Liver (tissue), 9 donors: ENCODE measurements around the gene TNFRSF13B. TPM values are rescaled to one million over a fixed set of nuclear protein-coding genes. Genes with fewer than 3 reads are reported as not detected.

Source experiments
- DNase-seq: peaks from one replicate; pipeline ENCODE4 v3.0.0-alpha.2; 2017; ENCODE audit warnings: low spot score
- H3K27ac ChIP-seq, 2 donors: one replicate each; pipeline ENCODE4 v1.7.0; 2013; ENCODE audit warnings: inconsistent platforms in 2 of 2, low read length in 2 of 2, control low read depth in 1 of 2, low read depth in 1 of 2, mild to moderate bottlenecking in 1 of 2
- H3K27me3 ChIP-seq, 4 donors: one replicate each; pipeline versions ENCODE4 v1.6.1 to v1.7.0; 2013; ENCODE audit warnings: low read length in 3 of 4, inconsistent platforms in 1 of 4, mild to moderate bottlenecking in 1 of 4, moderate library complexity in 1 of 4; ENCODE audit not compliant: control insufficient read depth in 4 of 4, insufficient read depth in 4 of 4
- H3K36me3 ChIP-seq, 4 donors: one replicate each; pipeline versions ENCODE4 v1.6.1 to v1.7.0; 2013; ENCODE audit warnings: low read length in 3 of 4, mild to moderate bottlenecking in 3 of 4, low read depth in 1 of 4, moderate library complexity in 1 of 4; ENCODE audit not compliant: control insufficient read depth in 4 of 4, insufficient read depth in 3 of 4
- H3K4me1 ChIP-seq, 4 donors: one replicate each; pipeline versions ENCODE4 v1.6.1 to v1.7.0; 2013; ENCODE audit warnings: low read length in 3 of 4, mild to moderate bottlenecking in 3 of 4, moderate library complexity in 1 of 4; ENCODE audit not compliant: control insufficient read depth in 4 of 4, insufficient read depth in 4 of 4
- H3K4me3 ChIP-seq, 3 donors: one replicate each; pipeline versions ENCODE4 v1.6.1 to v1.7.0; 2013; ENCODE audit warnings: low read length in 3 of 3, control low read depth in 1 of 3, low read depth in 1 of 3, mild to moderate bottlenecking in 1 of 3
- H3K9ac ChIP-seq, 2 donors: one replicate each; pipeline ENCODE4 v1.7.0; 2013; ENCODE audit warnings: low read length in 2 of 2, mild to moderate bottlenecking in 2 of 2, moderate library complexity in 2 of 2, control low read depth in 1 of 2, low read depth in 1 of 2
- H3K9me3 ChIP-seq, 4 donors: one replicate each; pipeline versions ENCODE4 v1.6.1 to v1.7.0; 2013; ENCODE audit warnings: low read length in 3 of 4; ENCODE audit not compliant: control insufficient read depth in 4 of 4
- EGR1 ChIP-seq, 2 donors: IDR thresholded peaks; 2 replicates each; pipeline ENCODE4 v1.6.1; 2016 to 2018; ENCODE audit warnings: antibody characterized with exemption in 2 of 2, low read depth in 2 of 2
- FOXA1 ChIP-seq: IDR thresholded peaks from 2 replicates; pipeline ENCODE4 v1.6.1; 2016; ENCODE audit warnings: antibody characterized with exemption
- FOXA2 ChIP-seq: IDR thresholded peaks from 2 replicates; pipeline ENCODE4 v1.6.1; 2016; ENCODE audit warnings: antibody characterized with exemption
- GABPA ChIP-seq, 2 donors: IDR thresholded peaks in 1 of 2; conservative IDR thresholded peaks in 1 of 2; 2 replicates each; pipeline ENCODE4 v1.6.1; 2016; ENCODE audit warnings: antibody characterized with exemption in 2 of 2, mild to moderate bottlenecking in 1 of 2, moderate library complexity in 1 of 2
- HNF4G ChIP-seq: IDR thresholded peaks from 2 replicates; pipeline ENCODE4 v1.6.1; 2016; ENCODE audit warnings: antibody characterized with exemption
- JUND ChIP-seq, 2 donors: IDR thresholded peaks; 2 replicates each; pipeline ENCODE4 v1.6.1; 2016; ENCODE audit warnings: antibody characterized with exemption in 2 of 2
- NR2F2 ChIP-seq: IDR thresholded peaks from 2 replicates; pipeline ENCODE4 v1.6.1; 2016; ENCODE audit warnings: antibody characterized with exemption
- RAD21 ChIP-seq, 2 donors: IDR thresholded peaks; 2 replicates each; pipeline ENCODE4 v1.6.1; 2016; ENCODE audit warnings: antibody characterized with exemption in 2 of 2, mild to moderate bottlenecking in 2 of 2
- RXRA ChIP-seq, 2 donors: IDR thresholded peaks; 2 replicates each; pipeline ENCODE4 v1.6.1; 2017 to 2018; ENCODE audit warnings: antibody characterized with exemption in 2 of 2, mild to moderate bottlenecking in 1 of 2
- SP1 ChIP-seq: IDR thresholded peaks from 2 replicates; pipeline ENCODE4 v1.6.1; 2018; ENCODE audit warnings: antibody characterized with exemption, mild to moderate bottlenecking
- TAF1 ChIP-seq: conservative IDR thresholded peaks from 2 replicates; pipeline ENCODE4 v1.6.1; 2016; ENCODE audit warnings: antibody characterized with exemption, mild to moderate bottlenecking
- YY1 ChIP-seq: IDR thresholded peaks from 2 replicates; pipeline ENCODE4 v1.6.1; 2016; ENCODE audit warnings: antibody characterized with exemption, mild to moderate bottlenecking
- WGBS: extraction: QIAGEN DNeasy Blood & Tissue Kit; methylation state at CpG from one replicate; pipeline ENCODE4 v1.1.7; 2013; 5-methylcytosine and 5-hydroxymethylcytosine counted together
- polyA plus RNA-seq, 2 donors: library from polyadenylated mRNA; stranded (reverse) in 1 of 2; unstranded in 1 of 2; fragments of 200-250 nt in 1 of 2; fragments of >200 nt in 1 of 2; fragmentation: Nextera tagmentation in 1 of 2; extraction: Ambion mirVana in 1 of 2; gene quantifications; one replicate each; pipeline versions ENCODE4 v1.2.1 to v1.2.3, GENCODE V29; 2013 to 2015
- total RNA-seq, 2 donors: library from RNA; depleted of rRNA; stranded (reverse); fragments of >200 nt; gene quantifications; one replicate each; pipeline ENCODE4 v1.2.3, GENCODE V29; 2014
- TF ChIP-seq, protein P1 (sequence below): IDR thresholded peaks from 2 replicates; pipeline ENCODE4 v1.6.1; 2016; ENCODE audit warnings: antibody characterized with exemption
- TF ChIP-seq, protein P2 (sequence below): IDR thresholded peaks from 2 replicates; pipeline ENCODE4 v1.6.1; 2016; ENCODE audit warnings: antibody characterized with exemption
- TF ChIP-seq, protein P3 (sequence below): fragments of 150-350 bp; IDR thresholded peaks from 2 replicates; pipeline ENCODE4 v1.5.1; 2017; ENCODE audit warnings: improper control_type of control experiment, low read depth, low read length; ENCODE audit not compliant: missing input control
- donor health status: healthy.
- donor health status: healthy.
- donor health status: healthy.
- donor health status: healthy.
- donor health status: healthy.

The TNFRSF13B gene
- total and polyA plus RNA-seq, 4 donors, result 0.17 to 0.26 TPM; not detected in 2

DNA sequence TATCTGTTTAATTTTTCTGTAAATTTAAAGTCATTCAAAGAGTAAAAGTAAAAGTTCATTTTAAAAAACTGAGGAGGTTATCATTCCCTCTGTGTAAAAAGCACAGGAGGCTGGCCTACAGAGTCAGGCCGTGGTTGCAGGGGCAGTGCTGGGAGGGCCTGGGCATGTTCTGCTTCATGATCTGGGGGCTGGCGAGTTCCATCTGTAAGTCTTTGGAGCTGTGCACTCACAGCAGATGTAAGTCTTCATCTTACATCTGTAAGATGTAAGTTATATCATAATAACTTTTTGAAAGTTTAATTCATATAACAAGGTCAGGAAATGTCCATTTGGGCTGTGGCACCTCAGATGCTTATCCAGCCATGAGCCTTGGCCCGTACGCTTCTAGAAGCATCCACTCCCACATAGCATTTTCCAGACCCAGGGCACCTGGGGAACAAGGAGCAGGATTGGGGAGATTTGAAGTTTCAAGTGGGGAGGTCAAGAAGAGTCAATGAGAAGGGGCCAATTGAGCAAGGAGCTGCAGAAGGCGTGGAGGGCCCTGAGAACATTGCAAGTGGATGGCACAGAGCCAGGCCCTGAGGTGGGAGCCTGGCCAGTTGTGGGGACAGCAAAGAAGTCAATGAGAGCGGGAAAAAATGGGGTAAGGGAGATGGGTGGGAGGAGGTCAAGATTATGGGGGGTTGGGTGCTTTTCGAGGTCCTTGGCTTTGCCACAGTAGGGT, 54.1 kb downstream of the TNFRSF13B start:
- TF ChIP-seq RAD21 (IDR thresholded peaks at IDR 0.05) (no peak), HNF4G (no peak), JUND (IDR thresholded peaks at IDR 0.05) (no peak), FOXA2 (no peak)
- TF ChIP-seq, protein P1, sequence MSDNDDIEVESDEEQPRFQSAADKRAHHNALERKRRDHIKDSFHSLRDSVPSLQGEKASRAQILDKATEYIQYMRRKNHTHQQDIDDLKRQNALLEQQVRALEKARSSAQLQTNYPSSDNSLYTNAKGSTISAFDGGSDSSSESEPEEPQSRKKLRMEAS, result no peak
- no peak overlapping the region for H3K9ac ChIP-seq
- no peaks in the 10 kb centered on the region for H3K9me3 ChIP-seq
- no peak overlapping the region for H3K4me3 ChIP-seq
- H3K36me3 ChIP-seq, result no peaks in the 10 kb centered on the region
- 92% methylated on average over 7 of the region's 7 CpGs for WGBS
- H3K4me1 ChIP-seq, result peaks cover 0 to 1% (median 0%) of the 10 kb centered on the region in 4 donors
- H3K27ac ChIP-seq, result no peak overlapping the region
- DNase-seq, result no peak
- H3K27me3 ChIP-seq, result no peaks in the 10 kb centered on the region

DNA sequence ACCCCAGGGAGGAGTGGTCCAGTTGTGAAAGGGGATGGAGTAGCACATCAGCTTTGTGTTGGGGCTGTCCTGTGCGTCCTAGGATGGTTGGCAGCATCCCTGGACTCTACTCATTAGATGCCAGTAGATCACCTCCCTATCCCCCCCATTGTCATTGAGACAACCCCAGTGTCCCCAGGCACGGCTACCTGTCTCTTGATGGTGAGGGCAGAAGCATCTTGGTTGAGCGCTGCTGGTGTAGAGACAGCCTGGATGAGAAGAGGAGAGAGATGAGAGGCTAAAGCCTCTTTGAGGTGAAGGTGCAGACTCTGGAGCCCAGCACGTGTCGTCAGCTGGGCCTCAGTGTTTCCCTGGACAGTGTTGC, 55.4 kb downstream of the TNFRSF13B start:
- no peaks in the 10 kb centered on the region for H3K36me3 ChIP-seq
- WGBS, result 94% methylated on average over 5 of the region's 5 CpGs
- no peak overlapping the region for H3K27ac ChIP-seq
- no peaks in the 10 kb centered on the region for H3K9me3 ChIP-seq
- no peaks in the 10 kb centered on the region for H3K4me1 ChIP-seq
- no peak for DNase-seq
- no peak for TF ChIP-seq YY1
- no peak for TF ChIP-seq JUND (IDR thresholded peaks at IDR 0.05)
- TF ChIP-seq TAF1, result no peak
- TF ChIP-seq EGR1 (IDR thresholded peaks at IDR 0.05; ENCODE audit: low read depth in 2 of 2), result no peak
- TF ChIP-seq FOXA2, result no peak
- TF ChIP-seq, protein P1, result no peak
- no peak for TF ChIP-seq SP1
- TF ChIP-seq RAD21 (IDR thresholded peaks at IDR 0.05), result no peak
- no peak for TF ChIP-seq RXRA (IDR thresholded peaks at IDR 0.05)
- TF ChIP-seq FOXA1, result no peak
- TF ChIP-seq, protein P2, sequence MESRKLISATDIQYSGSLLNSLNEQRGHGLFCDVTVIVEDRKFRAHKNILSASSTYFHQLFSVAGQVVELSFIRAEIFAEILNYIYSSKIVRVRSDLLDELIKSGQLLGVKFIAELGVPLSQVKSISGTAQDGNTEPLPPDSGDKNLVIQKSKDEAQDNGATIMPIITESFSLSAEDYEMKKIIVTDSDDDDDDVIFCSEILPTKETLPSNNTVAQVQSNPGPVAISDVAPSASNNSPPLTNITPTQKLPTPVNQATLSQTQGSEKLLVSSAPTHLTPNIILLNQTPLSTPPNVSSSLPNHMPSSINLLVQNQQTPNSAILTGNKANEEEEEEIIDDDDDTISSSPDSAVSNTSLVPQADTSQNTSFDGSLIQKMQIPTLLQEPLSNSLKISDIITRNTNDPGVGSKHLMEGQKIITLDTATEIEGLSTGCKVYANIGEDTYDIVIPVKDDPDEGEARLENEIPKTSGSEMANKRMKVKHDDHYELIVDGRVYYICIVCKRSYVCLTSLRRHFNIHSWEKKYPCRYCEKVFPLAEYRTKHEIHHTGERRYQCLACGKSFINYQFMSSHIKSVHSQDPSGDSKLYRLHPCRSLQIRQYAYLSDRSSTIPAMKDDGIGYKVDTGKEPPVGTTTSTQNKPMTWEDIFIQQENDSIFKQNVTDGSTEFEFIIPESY, result no peak
- TF ChIP-seq GABPA (IDR thresholded peaks at IDR 0.05 in 1 of 2, conservative IDR thresholded peaks at IDR 0.05 in 1 of 2), result no peak
- TF ChIP-seq, protein P3, sequence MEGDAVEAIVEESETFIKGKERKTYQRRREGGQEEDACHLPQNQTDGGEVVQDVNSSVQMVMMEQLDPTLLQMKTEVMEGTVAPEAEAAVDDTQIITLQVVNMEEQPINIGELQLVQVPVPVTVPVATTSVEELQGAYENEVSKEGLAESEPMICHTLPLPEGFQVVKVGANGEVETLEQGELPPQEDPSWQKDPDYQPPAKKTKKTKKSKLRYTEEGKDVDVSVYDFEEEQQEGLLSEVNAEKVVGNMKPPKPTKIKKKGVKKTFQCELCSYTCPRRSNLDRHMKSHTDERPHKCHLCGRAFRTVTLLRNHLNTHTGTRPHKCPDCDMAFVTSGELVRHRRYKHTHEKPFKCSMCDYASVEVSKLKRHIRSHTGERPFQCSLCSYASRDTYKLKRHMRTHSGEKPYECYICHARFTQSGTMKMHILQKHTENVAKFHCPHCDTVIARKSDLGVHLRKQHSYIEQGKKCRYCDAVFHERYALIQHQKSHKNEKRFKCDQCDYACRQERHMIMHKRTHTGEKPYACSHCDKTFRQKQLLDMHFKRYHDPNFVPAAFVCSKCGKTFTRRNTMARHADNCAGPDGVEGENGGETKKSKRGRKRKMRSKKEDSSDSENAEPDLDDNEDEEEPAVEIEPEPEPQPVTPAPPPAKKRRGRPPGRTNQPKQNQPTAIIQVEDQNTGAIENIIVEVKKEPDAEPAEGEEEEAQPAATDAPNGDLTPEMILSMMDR, result no peak
- TF ChIP-seq NR2F2, result no peak
- no peak overlapping the region for H3K4me3 ChIP-seq
- H3K9ac ChIP-seq, result no peak overlapping the region
- H3K27me3 ChIP-seq, result no peaks in the 10 kb centered on the region
